ENCODE data around the gene GRM1.

The GRM1 gene

DNA sequence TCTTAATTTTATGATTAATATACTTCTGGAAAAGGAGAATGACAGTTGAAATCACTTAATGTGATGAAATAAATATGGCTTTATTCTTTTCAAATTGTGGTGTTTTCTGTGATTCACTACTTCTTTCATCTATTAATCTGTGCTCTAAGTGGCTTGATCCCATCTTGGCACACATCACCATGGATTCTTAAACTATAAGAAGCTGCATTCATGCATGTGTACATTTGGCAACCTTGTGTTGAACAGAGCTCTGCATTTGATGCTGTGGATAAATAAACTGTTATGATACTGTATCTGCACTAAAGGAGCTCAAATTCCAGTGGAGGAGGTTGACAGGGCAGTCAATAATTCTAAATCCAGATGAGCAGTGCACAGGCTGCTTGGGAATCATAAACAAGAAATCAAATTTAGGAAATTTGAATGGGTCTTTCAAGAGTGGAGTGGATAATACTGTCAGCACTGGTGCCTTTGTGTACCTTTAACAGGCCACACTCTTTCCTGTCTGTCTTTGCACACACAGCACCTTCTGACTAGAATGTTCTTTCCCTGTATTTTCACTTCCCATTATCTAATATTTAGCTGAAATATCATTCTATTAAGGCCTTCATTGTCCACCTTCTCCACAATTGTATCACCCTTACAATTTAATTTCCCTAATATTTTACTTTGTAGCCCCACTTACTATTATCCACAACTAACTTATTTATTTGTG is 252.9 kb downstream of the GRM1 start:
- DNase-seq, result no peak

GRCh38 chr6:146282837-146283236 is 254.0 kb downstream of the GRM1 start:
- DNase-seq, result no peak

- no peak for DNase-seq
Observed at GRCh38 chr6:146284311-146284710, 255.4 kb downstream of the GRM1 start.

DNA sequence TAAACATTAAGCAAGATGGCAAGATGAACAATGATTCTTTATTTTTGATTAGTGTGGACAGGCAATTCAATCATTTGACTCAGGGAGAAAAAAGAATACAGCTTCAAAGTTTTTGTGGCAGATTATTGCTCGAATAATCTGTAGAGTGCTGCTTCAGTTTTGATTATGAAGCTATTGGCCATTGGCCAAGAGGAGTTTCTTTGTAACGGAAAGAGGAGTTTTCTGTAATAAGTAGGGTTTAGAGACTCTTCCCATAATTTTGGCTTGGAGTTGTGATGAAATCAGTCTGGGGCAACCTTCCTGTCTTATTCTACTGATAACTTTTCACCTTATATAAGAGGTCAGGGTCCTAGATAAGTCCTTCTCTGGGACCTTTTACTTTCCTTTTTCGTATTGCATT is 258.1 kb downstream of the GRM1 start:
- DNase-seq, result no peak

DNA sequence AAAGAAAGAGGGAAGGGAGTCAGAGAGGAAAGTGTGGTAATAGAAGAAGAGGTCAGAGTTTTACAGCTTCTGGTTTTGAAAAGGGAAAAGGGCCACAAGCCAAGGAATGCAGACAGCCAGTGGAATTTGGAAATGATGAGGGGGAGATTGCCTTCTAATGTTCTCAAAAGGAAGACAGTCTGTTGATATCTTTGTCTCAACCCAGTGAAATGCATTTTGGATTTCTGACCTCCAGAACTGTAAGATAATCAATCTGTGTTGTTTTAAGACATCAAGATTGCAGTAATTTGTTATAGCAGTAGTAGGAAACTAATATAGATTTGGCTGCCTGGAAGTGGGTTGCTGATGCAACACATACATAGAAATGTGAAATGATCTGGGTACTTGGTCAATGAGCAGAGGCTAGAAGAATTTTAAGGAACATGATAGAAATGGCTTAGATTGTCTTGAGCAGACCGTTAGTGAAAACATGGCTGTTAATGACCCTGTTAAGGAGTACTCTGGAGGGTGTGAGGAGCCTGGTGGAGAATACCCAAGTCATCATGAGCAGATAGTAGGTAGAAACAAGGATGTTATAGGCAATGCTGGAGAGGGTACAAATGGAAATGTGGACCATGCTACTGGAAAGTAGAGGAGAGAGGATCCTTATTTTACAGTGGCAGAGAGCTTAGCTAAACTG is 259.0 kb downstream of the GRM1 start:
- DNase-seq, result no peak

- DNase-seq, result no peak
Observed at GRCh38 chr6:146289816-146290588, 261.1 kb downstream of the GRM1 start.

- DNase-seq, result no peak
Observed at GRCh38 chr6:146290589-146290901, 261.7 kb downstream of the GRM1 start.

GRCh38 chr6:146292506-146292905 is 263.6 kb downstream of the GRM1 start:
- DNase-seq, result no peak

DNA sequence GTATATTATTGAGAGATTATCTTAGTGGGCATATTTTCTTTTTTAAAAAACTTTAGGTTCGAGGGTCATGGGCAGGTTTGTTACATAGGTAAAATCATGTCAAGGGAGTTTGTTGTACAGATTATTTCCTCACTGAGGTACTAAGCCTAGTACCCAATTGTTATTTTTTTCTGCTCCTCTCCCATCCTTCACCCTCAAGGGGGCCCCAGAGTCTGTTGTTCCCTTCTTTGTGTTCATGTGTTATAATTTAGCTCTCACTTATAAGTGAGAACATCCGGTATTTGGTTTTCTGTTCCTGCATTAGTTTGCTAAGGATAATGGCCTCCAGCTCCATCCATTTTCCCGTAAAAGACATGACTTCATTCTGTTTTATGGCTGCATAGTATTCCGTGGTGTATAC is 266.8 kb downstream of the GRM1 start:
- DNase-seq, result no peak

- no peak for DNase-seq
Observed at GRCh38 chr6:146297815-146298214, 269.0 kb downstream of the GRM1 start.

DNA sequence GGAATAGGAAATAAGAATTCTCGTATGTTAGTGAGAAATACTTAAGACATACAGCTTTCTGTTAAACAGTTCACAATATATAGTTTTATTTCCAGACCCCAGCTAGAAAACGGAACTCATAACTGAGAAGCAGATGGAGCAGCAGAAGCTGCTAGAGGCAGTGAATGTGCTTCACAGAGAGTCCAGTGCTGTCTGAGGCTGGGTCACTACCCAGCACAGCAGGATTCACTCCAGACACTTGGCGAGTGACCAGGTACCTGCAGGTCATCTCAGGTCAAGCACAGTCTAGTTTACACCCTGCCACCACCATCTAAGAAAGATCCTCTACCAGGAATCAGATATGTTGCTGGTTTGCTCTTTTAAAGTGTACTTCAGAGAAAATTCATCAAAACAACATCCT is 271.7 kb downstream of the GRM1 start:
- no peak for DNase-seq

- no peak for DNase-seq
Observed at GRCh38 chr6:146301764-146302163, 272.9 kb downstream of the GRM1 start.

- no peak for DNase-seq
Observed at GRCh38 chr6:146302994-146303393, 274.1 kb downstream of the GRM1 start.

- DNase-seq, result no peak
Observed at GRCh38 chr6:146304181-146304580, 275.3 kb downstream of the GRM1 start.

- DNase-seq, result no peak
Observed at GRCh38 chr6:146305092-146305491, 276.2 kb downstream of the GRM1 start.

GRCh38 chr6:146305951-146306350 is 277.1 kb downstream of the GRM1 start:
- no peak for DNase-seq

- DNase-seq, result no peak
Observed at GRCh38 chr6:146310628-146311027, 281.8 kb downstream of the GRM1 start.

GRCh38 chr6:146311079-146311478 is 282.2 kb downstream of the GRM1 start:
- no peak for DNase-seq

DNA sequence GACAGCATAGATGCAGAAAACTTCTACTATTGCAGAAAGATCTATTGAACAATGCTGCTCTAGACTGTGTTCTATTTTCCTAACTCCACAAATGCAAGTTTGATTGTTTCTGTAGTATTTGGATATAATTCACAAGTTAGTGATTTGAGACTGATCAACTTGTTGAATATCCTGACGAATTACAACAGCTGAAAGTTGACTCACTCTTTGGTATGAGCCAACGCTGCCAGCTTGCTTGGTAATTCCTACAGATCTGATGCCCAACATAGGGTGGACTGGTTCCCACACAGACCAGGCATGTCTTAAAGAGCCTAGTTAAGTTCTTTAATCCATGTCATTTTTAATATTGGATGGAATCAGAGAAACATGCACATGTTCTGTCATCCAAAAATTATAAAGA is 283.7 kb downstream of the GRM1 start:
- no peak for DNase-seq

GRCh38 chr6:146315381-146316174 is 286.7 kb downstream of the GRM1 start:
- no peak for DNase-seq

- DNase-seq, result no peak
Observed at GRCh38 chr6:146316175-146316495, 287.3 kb downstream of the GRM1 start.

DNA sequence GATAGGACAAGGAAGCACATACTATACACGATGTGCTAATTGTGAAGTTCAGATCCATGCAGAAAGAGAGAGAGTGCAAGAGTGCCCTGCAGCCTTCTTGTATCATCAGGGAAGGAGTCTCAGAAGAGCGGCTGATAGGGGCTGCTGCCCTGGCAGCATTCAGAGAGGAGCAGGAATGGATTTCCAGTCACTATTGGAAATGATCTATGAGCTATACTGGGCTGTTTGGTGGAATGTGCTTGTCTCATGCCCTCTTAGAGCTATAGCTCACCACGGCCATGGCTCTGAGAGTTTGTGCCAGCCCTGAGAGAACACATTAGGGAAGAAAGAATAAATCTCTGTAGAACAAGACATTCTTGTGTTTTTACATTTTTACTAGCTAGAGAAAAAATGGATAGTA is 302.2 kb downstream of the GRM1 start:
- DNase-seq, result no peak

- DNase-seq, result no peak
Observed at GRCh38 chr6:146335336-146335735, 306.5 kb downstream of the GRM1 start.

- DNase-seq, result no peak
Observed at GRCh38 chr6:146336191-146336590, 307.3 kb downstream of the GRM1 start.

Data from islet precursor cell (in vitro differentiated cells).